OCI-LY7 (cell line): Measurements from ENCODE around the gene AHNAK2. TPM values are rescaled to one million over a fixed set of nuclear protein-coding genes. Genes with fewer than 3 reads are reported as not detected.

ENCODE experiments used
- BruUV-seq: library from RNA; stranded (reverse); fragments of 400-500 nt; replicated peaks from 2 replicates; lab custom pipeline; 2021; lab: Mats Ljungman, UMichigan
- CTCF ChIA-PET: fragments of 300-600 bp; sonication (Branson Sonifier 250); formaldehyde crosslinking; loops from one replicate; lab custom pipeline; 2022; ENCODE audit warnings: antibody characterized with exemption; ENCODE audit not compliant: unreplicated experiment; lab: Charles Lee
- POLR2A ChIA-PET: fragments of 300-600 bp; sonication (Branson Sonifier 250); formaldehyde crosslinking; loops from one replicate; lab custom pipeline; 2022; ENCODE audit warnings: antibody characterized with exemption; lab: Charles Lee
- DNase-seq: peaks from one replicate; pipeline ENCODE4 v3.0.0-alpha.2; 2015; ENCODE audit warnings: low spot score
- H2AFZ ChIP-seq: fragments of 200-600 bp; sonication (generic), shearing (Covaris generic); 2 replicates; pipeline ENCODE4 v1.6.1; 2014; ENCODE audit warnings: mild to moderate bottlenecking, antibody characterized with exemption, low read length, moderate library complexity
- H3K27ac ChIP-seq: fragments of 200-600 bp; sonication (generic); 2 replicates; pipeline ENCODE4 v1.5.1; 2014; ENCODE audit warnings: mixed run types, low read depth, mild to moderate bottlenecking, moderate library complexity, low read length, inconsistent platforms; ENCODE audit not compliant: poor library complexity, severe bottlenecking
- H3K36me3 ChIP-seq: fragments of 200-600 bp; sonication (generic); 2 replicates; pipeline ENCODE4 v1.6.1; 2014; ENCODE audit warnings: mild to moderate bottlenecking, antibody characterized with exemption, low read length, moderate library complexity, mixed read lengths; ENCODE audit not compliant: insufficient read depth
- H3K4me1 ChIP-seq: fragments of 200-600 bp; sonication (generic); 2 replicates; pipeline ENCODE4 v1.5.1; 2014; ENCODE audit warnings: mild to moderate bottlenecking, low read length; ENCODE audit not compliant: insufficient read depth, poor library complexity, severe bottlenecking
- H3K4me2 ChIP-seq: fragments of 200-600 bp; sonication (generic); 2 replicates; pipeline ENCODE4 v1.6.1; 2014; ENCODE audit warnings: mild to moderate bottlenecking, low read length
- H3K4me3 ChIP-seq: fragments of 200-600 bp; sonication (generic); 2 replicates; pipeline ENCODE4 v1.5.1; 2014; ENCODE audit warnings: mild to moderate bottlenecking, low read depth, low read length; ENCODE audit not compliant: poor library complexity, severe bottlenecking
- H3K79me2 ChIP-seq: fragments of 200-600 bp; sonication (generic); 2 replicates; pipeline ENCODE4 v1.6.1; 2016; ENCODE audit warnings: low read depth, mild to moderate bottlenecking, low read length, moderate library complexity, mixed read lengths; ENCODE audit not compliant: insufficient read depth
- H3K9me2 ChIP-seq: fragments of 200-600 bp; sonication (generic); 2 replicates; pipeline ENCODE4 v1.6.1; 2016; ENCODE audit warnings: mild to moderate bottlenecking, low read length, mixed read lengths; ENCODE audit not compliant: insufficient read depth
- H3K9me3 ChIP-seq: fragments of 200-600 bp; sonication (generic); 2 replicates; pipeline ENCODE4 v1.6.1; 2014; ENCODE audit warnings: mild to moderate bottlenecking, mixed run types, low read length, mixed read lengths
- H4K20me1 ChIP-seq: fragments of 200-600 bp; sonication (generic); 2 replicates; pipeline ENCODE4 v1.6.1; 2014; ENCODE audit warnings: mild to moderate bottlenecking, antibody characterized with exemption, low read length, moderate library complexity, mixed read lengths; ENCODE audit not compliant: insufficient read depth
- EZH2phosphoT487 ChIP-seq: fragments of 200-600 bp; sonication (generic); IDR thresholded peaks from 2 replicates; pipeline ENCODE4 v1.6.1; 2018; ENCODE audit warnings: low read depth, borderline replicate concordance, mild to moderate bottlenecking, mixed run types, antibody characterized with exemption, low read length, moderate library complexity, mixed read lengths
- intact Hi-C: fragments of 100-400 bp; cut with micrococcal nuclease; formaldehyde crosslinking; loops from one replicate; pipeline ENCODE4 v1.10.0; 2022; ENCODE audit not compliant: unreplicated experiment
- total RNA-seq, 2 experiments: library from RNA; depleted of rRNA in 1 of 2; stranded (reverse); fragments of >200 nt in 1 of 2; shearing (Covaris generic) in 1 of 2; gene quantifications; 2 replicates each; pipeline ENCODE4 v1.2.3, GENCODE V29; 2014 to 2022
- TF ChIP-seq, protein P1 (sequence below): fragments of 200-600 bp; sonication (generic); conservative IDR thresholded peaks from 2 replicates; pipeline ENCODE4 v1.5.1; 2014; ENCODE audit warnings: mild to moderate bottlenecking, antibody characterized with exemption, low read length, moderate library complexity, mixed read lengths

Gene AHNAK2
- total RNA-seq, 2 experiments from 2014 or later: 0.61 TPM; not detected in 1

- CTCF ChIA-PET: interaction anchor here (1.1 kb wide), 1 partner anchor 67 kb away, joined by 3 read pairs; no protein-coding TSS in a partner anchor
- no peak for DNase-seq
- no TSS peak for BruUV-seq
- no peaks in the 10 kb centered on the region for H3K9me2 ChIP-seq
- no peak overlapping the region for H3K4me3 ChIP-seq
- no peak overlapping the region for H2AFZ ChIP-seq
- no peak overlapping the region for H3K27ac ChIP-seq
- no peaks in the 10 kb centered on the region for H3K36me3 ChIP-seq
- no peaks in the 10 kb centered on the region for H4K20me1 ChIP-seq
- H3K9me3 ChIP-seq: no peaks in the 10 kb centered on the region
- no peaks in the 10 kb centered on the region for H3K79me2 ChIP-seq
- no peak overlapping the region for H3K4me2 ChIP-seq
- TF ChIP-seq, protein P1, sequence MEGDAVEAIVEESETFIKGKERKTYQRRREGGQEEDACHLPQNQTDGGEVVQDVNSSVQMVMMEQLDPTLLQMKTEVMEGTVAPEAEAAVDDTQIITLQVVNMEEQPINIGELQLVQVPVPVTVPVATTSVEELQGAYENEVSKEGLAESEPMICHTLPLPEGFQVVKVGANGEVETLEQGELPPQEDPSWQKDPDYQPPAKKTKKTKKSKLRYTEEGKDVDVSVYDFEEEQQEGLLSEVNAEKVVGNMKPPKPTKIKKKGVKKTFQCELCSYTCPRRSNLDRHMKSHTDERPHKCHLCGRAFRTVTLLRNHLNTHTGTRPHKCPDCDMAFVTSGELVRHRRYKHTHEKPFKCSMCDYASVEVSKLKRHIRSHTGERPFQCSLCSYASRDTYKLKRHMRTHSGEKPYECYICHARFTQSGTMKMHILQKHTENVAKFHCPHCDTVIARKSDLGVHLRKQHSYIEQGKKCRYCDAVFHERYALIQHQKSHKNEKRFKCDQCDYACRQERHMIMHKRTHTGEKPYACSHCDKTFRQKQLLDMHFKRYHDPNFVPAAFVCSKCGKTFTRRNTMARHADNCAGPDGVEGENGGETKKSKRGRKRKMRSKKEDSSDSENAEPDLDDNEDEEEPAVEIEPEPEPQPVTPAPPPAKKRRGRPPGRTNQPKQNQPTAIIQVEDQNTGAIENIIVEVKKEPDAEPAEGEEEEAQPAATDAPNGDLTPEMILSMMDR: no peak
- no peak for TF ChIP-seq EZH2phosphoT487
- H3K4me1 ChIP-seq: no peaks in the 10 kb centered on the region
- intact Hi-C loops: no loop called here
- POLR2A ChIA-PET: no interaction called here
These were observed 845 bp upstream of the AHNAK2 start for GRCh38 chr14:104978746-104979691.

DNA sequence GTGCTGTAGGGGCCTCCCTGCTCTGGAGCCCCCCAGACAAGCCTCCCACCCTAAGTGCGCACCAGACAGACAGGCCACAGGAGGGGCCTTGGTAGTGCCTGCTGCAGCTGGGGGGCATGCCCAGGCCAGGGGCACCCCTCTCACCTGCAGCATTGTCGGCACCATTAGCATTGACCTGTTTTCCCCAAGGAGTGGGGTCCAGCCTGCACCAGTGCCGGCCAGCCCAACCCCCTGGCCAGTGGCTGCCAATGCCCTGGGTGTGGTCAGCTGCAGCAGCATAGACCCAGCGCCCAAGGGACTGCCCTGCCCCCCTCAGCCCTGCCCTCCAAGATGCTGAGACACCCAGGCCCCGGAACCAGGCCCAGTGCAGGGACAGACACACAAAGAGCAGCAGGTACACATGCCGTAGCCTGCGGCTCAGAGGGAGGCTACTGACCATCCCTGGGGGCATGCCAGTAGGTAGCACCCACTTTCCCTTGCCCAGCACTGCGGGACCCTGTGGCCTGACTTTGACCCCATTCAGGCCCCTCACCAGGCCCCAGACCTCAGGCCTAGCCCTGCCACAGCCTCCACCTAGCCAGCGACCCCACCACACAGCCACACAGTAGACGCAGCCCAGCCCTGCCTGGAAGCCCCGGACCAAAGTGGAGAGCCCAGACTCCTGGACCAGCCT, 1.0 kb downstream of the AHNAK2 start:
- Histone ChIP-seq H3K4me2 (no peak overlapping the region), H3K27ac (no peak overlapping the region), H3K9me3 (no peaks in the 10 kb centered on the region), H4K20me1 (no peaks in the 10 kb centered on the region), H3K36me3 (no peaks in the 10 kb centered on the region), H3K4me1 (no peaks in the 10 kb centered on the region), H2AFZ (no peak overlapping the region), H3K4me3 (no peak overlapping the region), H3K79me2 (no peaks in the 10 kb centered on the region), H3K9me2 (no peaks in the 10 kb centered on the region)
- ChIA-PET POLR2A (no interaction called here), CTCF (no interaction called here)
- BruUV-seq: no TSS peak
- TF ChIP-seq EZH2phosphoT487: no peak
- TF ChIP-seq, protein P1: no peak
- DNase-seq: no peak
- intact Hi-C loops: loop anchor here (2.0 kb wide), 1 partner anchor 110 kb away; no protein-coding TSS in a partner anchor
